IMR-90 (cell line): ENCODE measurements around the gene SCLY. TPM values are rescaled to one million over a fixed set of nuclear protein-coding genes. Genes with fewer than 3 reads are reported as not detected.

Experiments
- ATAC-seq: fragments of 200-7000 bp; cut with Tn5 transposase; 2 replicates; pipeline ENCODE4 v1.9.1; 2020; ENCODE audit warnings: low read depth, mild to moderate bottlenecking, moderate library complexity
- BruUV-seq: library from RNA; stranded (reverse); fragments of 400-500 nt; replicated peaks from 2 replicates; lab custom pipeline; 2021; lab: Mats Ljungman, UMichigan
- CTCF ChIA-PET: fragments of 300-600 bp; formaldehyde crosslinking; extraction: SDS; loops from one replicate; lab custom pipeline; 2021; ENCODE audit warnings: antibody characterized with exemption; lab: Yijun Ruan, JAX
- POLR2A ChIA-PET: fragments of 300-600 bp; sonication (Branson Sonifier 250); formaldehyde crosslinking; loops from one replicate; lab custom pipeline; 2022; ENCODE audit warnings: antibody characterized with exemption; ENCODE audit not compliant: unreplicated experiment; lab: Charles Lee
- DNase-seq: peaks from one replicate; pipeline ENCODE4 v3.0.0; 2013
- H2AFZ ChIP-seq: replicated peaks from 2 replicates; pipeline ENCODE3; 2013; ENCODE audit warnings: low read length, mild to moderate bottlenecking; ENCODE audit not compliant: poor library complexity
- H2AK5ac ChIP-seq: 2 replicates; pipeline ENCODE4 v1.6.1; 2013; ENCODE audit warnings: low read depth, low read length, inconsistent platforms
- H2AK9ac ChIP-seq: replicated peaks from 2 replicates; pipeline ENCODE3; 2013; ENCODE audit warnings: mild to moderate bottlenecking, low read depth, low read length, moderate library complexity; ENCODE audit not compliant: poor library complexity
- H2BK120ac ChIP-seq: 2 replicates; pipeline ENCODE4 v1.6.1; 2013; ENCODE audit warnings: low read depth, low read length, inconsistent platforms
- H2BK15ac ChIP-seq: 3 replicates; pipeline ENCODE4 v1.6.1; 2013; ENCODE audit warnings: low read depth, low read length, inconsistent platforms
- H2BK20ac ChIP-seq: 2 replicates; pipeline ENCODE4 v1.6.1; 2013; ENCODE audit warnings: low read depth, mild to moderate bottlenecking, inconsistent platforms, low read length, moderate library complexity
- H2BK5ac ChIP-seq: 2 replicates; pipeline ENCODE4 v1.6.1; 2013; ENCODE audit warnings: mild to moderate bottlenecking, low read depth, low read length, inconsistent platforms; ENCODE audit not compliant: poor library complexity, severe bottlenecking
- H3K14ac ChIP-seq: replicated peaks from 2 replicates; pipeline ENCODE4 v1.6.1; 2013; ENCODE audit warnings: low read depth, low read length, inconsistent platforms
- H3K18ac ChIP-seq: 2 replicates; pipeline ENCODE4 v1.6.1; 2013; ENCODE audit warnings: low read depth, low read length, control low read depth
- H3K23ac ChIP-seq: 2 replicates; pipeline ENCODE4 v1.6.1; 2013; ENCODE audit warnings: low read depth, low read length, inconsistent platforms
- H3K27ac ChIP-seq: 2 replicates; pipeline ENCODE4 v1.5.1; 2013; ENCODE audit warnings: mild to moderate bottlenecking, control low read depth, low read length; ENCODE audit not compliant: insufficient read depth
- H3K27me3 ChIP-seq: 2 replicates; pipeline ENCODE4 v1.6.1; 2013; ENCODE audit warnings: low read length; ENCODE audit not compliant: control insufficient read depth, insufficient read depth
- H3K36me3 ChIP-seq: 2 replicates; pipeline ENCODE4 v1.6.1; 2013; ENCODE audit warnings: low read length, mixed read lengths; ENCODE audit not compliant: control insufficient read depth, insufficient read depth
- H3K4ac ChIP-seq: 2 replicates; pipeline ENCODE4 v1.6.1; 2013; ENCODE audit warnings: low read depth, low read length, inconsistent platforms
- H3K4me1 ChIP-seq: 2 replicates; pipeline ENCODE4 v1.6.1; 2013; ENCODE audit warnings: low read length, mixed read lengths; ENCODE audit not compliant: control insufficient read depth, insufficient read depth
- H3K4me2 ChIP-seq: 2 replicates; pipeline ENCODE4 v1.6.1; 2013; ENCODE audit warnings: low read depth, mild to moderate bottlenecking, control low read depth, low read length, moderate library complexity
- H3K4me3 ChIP-seq: 2 replicates; pipeline ENCODE4 v1.5.1; 2013; ENCODE audit warnings: low read depth, mild to moderate bottlenecking, control low read depth, low read length, moderate library complexity; ENCODE audit not compliant: insufficient read depth
- H3K56ac ChIP-seq: 2 replicates; pipeline ENCODE4 v1.6.1; 2013; ENCODE audit warnings: low read length, inconsistent platforms; ENCODE audit not compliant: insufficient read depth; ENCODE audit errors: extremely low read depth
- H3K79me1 ChIP-seq, 2 experiments: 2 replicates each; pipeline ENCODE4 v1.6.1; 2013; ENCODE audit warnings: low read length in 2 of 2, inconsistent platforms in 1 of 2, low read depth in 1 of 2
- H3K9ac ChIP-seq: 2 replicates; pipeline ENCODE4 v1.6.1; 2013; ENCODE audit warnings: low read depth, low read length, control low read depth
- H3K9me1 ChIP-seq: 2 replicates; pipeline ENCODE4 v1.6.1; 2013; ENCODE audit warnings: low read length, inconsistent platforms; ENCODE audit not compliant: insufficient read depth
- H3K9me3 ChIP-seq: 2 replicates; pipeline ENCODE4 v1.6.1; 2013; ENCODE audit warnings: low read length; ENCODE audit not compliant: control insufficient read depth, insufficient read depth
- H4K20me1 ChIP-seq: 2 replicates; pipeline ENCODE4 v1.6.1; 2013; ENCODE audit warnings: low read length, inconsistent platforms; ENCODE audit not compliant: insufficient read depth
- H4K5ac ChIP-seq: 2 replicates; pipeline ENCODE4 v1.6.1; 2013; ENCODE audit warnings: mild to moderate bottlenecking, low read depth, low read length, control low read depth
- H4K8ac ChIP-seq, 2 experiments: 2 replicates each; pipeline ENCODE4 v1.6.1; 2013; ENCODE audit warnings: low read depth in 2 of 2, low read length in 2 of 2, control low read depth in 1 of 2, inconsistent platforms in 1 of 2
- H4K91ac ChIP-seq: 2 replicates; pipeline ENCODE4 v1.6.1; 2013; ENCODE audit warnings: low read depth, low read length, inconsistent platforms; ENCODE audit not compliant: insufficient read depth
- BHLHE40 ChIP-seq: fragments of 150-350 bp; IDR thresholded peaks from 2 replicates; pipeline ENCODE4 v1.6.1; 2016; ENCODE audit warnings: mild to moderate bottlenecking, low read depth, low read length
- CEBPB ChIP-seq: IDR thresholded peaks from 2 replicates; pipeline ENCODE4 v1.6.1; 2012; ENCODE audit warnings: low read depth, low read length, improper control_type of control experiment
- CHD1 ChIP-seq: IDR thresholded peaks from 2 replicates; pipeline ENCODE4 v1.6.1; 2012; ENCODE audit warnings: low read depth, low read length, improper control_type of control experiment
- ELK1 ChIP-seq: fragments of 150-350 bp; IDR thresholded peaks from 2 replicates; pipeline ENCODE4 v1.6.1; 2016; ENCODE audit warnings: low read depth, mild to moderate bottlenecking, low read length, moderate library complexity, borderline replicate concordance
- FOS ChIP-seq: fragments of 150-350 bp; IDR thresholded peaks from 2 replicates; pipeline ENCODE4 v1.6.1; 2016; ENCODE audit warnings: low read depth, low read length
- MAFK ChIP-seq: IDR thresholded peaks from 2 replicates; pipeline ENCODE4 v1.6.1; 2012; ENCODE audit warnings: low read depth, low read length, improper control_type of control experiment
- MAZ ChIP-seq: IDR thresholded peaks from 2 replicates; pipeline ENCODE4 v1.6.1; 2012; ENCODE audit warnings: low read depth, mild to moderate bottlenecking, low read length, improper control_type of control experiment, moderate library complexity, borderline replicate concordance
- MXI1 ChIP-seq: IDR thresholded peaks from 2 replicates; pipeline ENCODE4 v1.6.1; 2012; ENCODE audit warnings: low read depth, mild to moderate bottlenecking, low read length, moderate library complexity, borderline replicate concordance
- NFE2L2 ChIP-seq: fragments of 150-350 bp; IDR thresholded peaks from 2 replicates; pipeline ENCODE4 v1.6.1; 2016; ENCODE audit warnings: low read depth, mild to moderate bottlenecking, low read length
- POLR2A ChIP-seq: IDR thresholded peaks from 2 replicates; pipeline ENCODE4 v1.6.1; 2012; ENCODE audit warnings: mild to moderate bottlenecking, low read depth, low read length
- RCOR1 ChIP-seq: IDR thresholded peaks from 2 replicates; pipeline ENCODE4 v1.6.1; 2012; ENCODE audit warnings: mild to moderate bottlenecking, low read length, improper control_type of control experiment; ENCODE audit not compliant: insufficient replicate concordance
- RFX5 ChIP-seq: IDR thresholded peaks from 2 replicates; pipeline ENCODE4 v1.8.0; 2012; ENCODE audit warnings: low read depth, mild to moderate bottlenecking, low read length, moderate library complexity
- SMC3 ChIP-seq: fragments of 150-350 bp; IDR thresholded peaks from 2 replicates; pipeline ENCODE4 v1.6.1; 2016; ENCODE audit warnings: low read depth, mild to moderate bottlenecking, antibody characterized with exemption, low read length, moderate library complexity
- WGBS, 2 experiments: methylation state at CpG; one replicate each; pipeline versions ENCODE4 v1.1.5 to v1.1.7; 2013; ENCODE audit warnings: missing lambda C conversion rate in 2 of 2; ENCODE audit not compliant: insufficient read length in 1 of 2; ENCODE audit errors: extremely low coverage in 2 of 2; 5-methylcytosine and 5-hydroxymethylcytosine counted together
- dilution Hi-C: fragments of 300-500 bp; cut with HindIII; formaldehyde crosslinking; loops from one replicate; pipeline ENCODE4 v1.14.3; 2018; ENCODE audit warnings: low sequenced_read_pairs; ENCODE audit not compliant: unreplicated experiment
- in situ Hi-C: fragments of 300-500 bp; cut with MboI; formaldehyde crosslinking; loops from 3 replicates; pipeline ENCODE4 v1.14.3; 2019; ENCODE audit warnings: low sequenced_read_pairs, inconsistent platforms, mixed read lengths
- intact Hi-C: fragments of 100-400 bp; cut with micrococcal nuclease; formaldehyde crosslinking; loops from 2 replicates; pipeline ENCODE4 v1.10.0; 2022
- polyA plus RNA-seq, 3 experiments: library from polyadenylated mRNA; depleted of rRNA; stranded (reverse); fragments of >200 nt; gene quantifications; 2 replicates each; pipeline ENCODE4 v1.2.3, GENCODE V29; 2012; ENCODE audit warnings: low replicate concordance in 1 of 3
- total RNA-seq: library from RNA; depleted of rRNA; stranded (reverse); fragments of >200 nt; gene quantifications from 2 replicates; pipeline ENCODE4 v1.2.3, GENCODE V29; 2012
- TF ChIP-seq, protein P1 (sequence below): fragments of 150-350 bp; IDR thresholded peaks from 2 replicates; pipeline ENCODE4 v1.6.1; 2017; ENCODE audit warnings: mild to moderate bottlenecking, antibody characterized with exemption, low read length, low read depth
- TF ChIP-seq, protein P2 (sequence below): conservative IDR thresholded peaks from 2 replicates; pipeline ENCODE4 v1.5.1; 2012; ENCODE audit warnings: mild to moderate bottlenecking, low read depth, low read length, improper control_type of control experiment

Gene SCLY
- total and polyA plus RNA-seq, 2 of the 4 experiments (the other 2 are of a cell fraction), result 8.6 to 10.5 TPM

DNA sequence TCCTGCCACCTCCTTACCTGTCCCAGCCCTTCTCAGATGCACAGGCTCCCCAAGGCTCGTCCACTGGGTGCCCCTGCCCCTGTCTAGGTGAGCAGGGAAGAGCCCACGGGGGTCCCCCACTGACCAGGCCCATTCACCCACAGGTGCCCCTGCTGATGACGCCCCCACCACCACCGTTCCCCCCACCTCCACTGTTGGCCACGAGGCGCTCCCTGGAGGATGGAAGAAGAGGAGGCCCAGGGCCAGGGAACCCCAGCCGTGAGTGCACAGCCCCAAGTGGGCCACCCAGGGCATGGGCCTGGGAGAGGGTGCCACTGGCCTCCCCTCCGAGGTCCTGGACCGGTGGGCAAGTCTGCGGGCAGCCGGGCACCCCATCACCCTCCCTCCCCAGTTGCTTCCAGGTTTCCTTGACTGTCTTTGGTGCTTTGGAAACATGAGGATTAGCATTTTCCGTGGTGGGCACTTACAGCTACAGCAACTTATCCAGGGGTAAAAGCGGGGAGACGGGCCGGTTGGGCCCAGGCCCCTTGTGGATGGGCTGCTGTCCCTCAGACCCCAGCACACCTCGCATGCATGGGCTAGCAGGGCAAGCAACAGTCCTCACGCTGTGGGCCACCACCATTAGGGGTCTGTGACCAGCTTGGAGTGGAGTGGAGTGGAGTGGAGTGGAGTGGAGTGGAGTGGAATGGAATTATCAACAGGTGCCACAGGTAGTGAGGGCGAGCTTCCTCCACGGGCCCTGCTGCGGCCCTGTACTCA is 64.5 kb downstream of the SCLY start:
- dilution Hi-C loops (no loop called here), in situ Hi-C loops (no loop called here), intact Hi-C loops (no loop called here)
- H3K23ac ChIP-seq, result no peak overlapping the region
- H2BK20ac ChIP-seq, result no peak overlapping the region
- H3K4me1 ChIP-seq, result peaks cover 10% of the 10 kb centered on the region
- POLR2A ChIA-PET, result no interaction called here
- H2AFZ ChIP-seq, result peak overlapping the region; percentile 32
- no peak overlapping the region for H3K4ac ChIP-seq
- no peaks in the 10 kb centered on the region for H4K20me1 ChIP-seq
- no peak overlapping the region; the same call in 1 of the 2 replicates for H2AK5ac ChIP-seq
- no peak overlapping the region for H4K91ac ChIP-seq
- H3K4me3 ChIP-seq, result no peak overlapping the region
- H3K9me3 ChIP-seq, result no peaks in the 10 kb centered on the region
- no peaks in the 10 kb centered on the region for H3K79me1 ChIP-seq
- H3K14ac ChIP-seq, result no peak overlapping the region
- H3K56ac ChIP-seq, result no peak overlapping the region
- H2BK15ac ChIP-seq, result no peak overlapping the region
- ATAC-seq (no peak), DNase-seq (no peak)
- H2BK120ac ChIP-seq, result no peak overlapping the region
- CTCF ChIA-PET, result no interaction called here
- no peak overlapping the region for H3K18ac ChIP-seq
- no peak overlapping the region for H3K9ac ChIP-seq
- H4K8ac ChIP-seq, result no peak overlapping the region
- H2AK9ac ChIP-seq, result peak overlapping the region; percentile 82
- peaks cover 5% of the 10 kb centered on the region; the same call in 1 of the 2 replicates for H3K9me1 ChIP-seq
- BruUV-seq, result no TSS peak
- peaks cover 15% of the 10 kb centered on the region; the same call in 1 of the 2 replicates for H3K27me3 ChIP-seq
- no peaks in the 10 kb centered on the region for H3K36me3 ChIP-seq
- H3K4me2 ChIP-seq, result no peak overlapping the region
- H3K27ac ChIP-seq, result no peak overlapping the region
- no peak overlapping the region for H2BK5ac ChIP-seq
- WGBS, 2 experiments, result 80% methylated on average over 7 of the region's 20 CpGs; no CpG with 5 or more reads in 1 of the 2 experiments
- H4K5ac ChIP-seq, result no peak overlapping the region
- TF ChIP-seq RFX5 (no peak), FOS (no peak), NFE2L2 (no peak), MAFK (no peak), CEBPB (no peak), MAZ (no peak), POLR2A (no peak), SMC3 (no peak), MXI1 (no peak), CHD1 (no peak), BHLHE40 (no peak), RCOR1 (no peak), ELK1 (no peak)
- TF ChIP-seq, protein P1, sequence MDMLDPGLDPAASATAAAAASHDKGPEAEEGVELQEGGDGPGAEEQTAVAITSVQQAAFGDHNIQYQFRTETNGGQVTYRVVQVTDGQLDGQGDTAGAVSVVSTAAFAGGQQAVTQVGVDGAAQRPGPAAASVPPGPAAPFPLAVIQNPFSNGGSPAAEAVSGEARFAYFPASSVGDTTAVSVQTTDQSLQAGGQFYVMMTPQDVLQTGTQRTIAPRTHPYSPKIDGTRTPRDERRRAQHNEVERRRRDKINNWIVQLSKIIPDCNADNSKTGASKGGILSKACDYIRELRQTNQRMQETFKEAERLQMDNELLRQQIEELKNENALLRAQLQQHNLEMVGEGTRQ, result no peak
- TF ChIP-seq, protein P2, sequence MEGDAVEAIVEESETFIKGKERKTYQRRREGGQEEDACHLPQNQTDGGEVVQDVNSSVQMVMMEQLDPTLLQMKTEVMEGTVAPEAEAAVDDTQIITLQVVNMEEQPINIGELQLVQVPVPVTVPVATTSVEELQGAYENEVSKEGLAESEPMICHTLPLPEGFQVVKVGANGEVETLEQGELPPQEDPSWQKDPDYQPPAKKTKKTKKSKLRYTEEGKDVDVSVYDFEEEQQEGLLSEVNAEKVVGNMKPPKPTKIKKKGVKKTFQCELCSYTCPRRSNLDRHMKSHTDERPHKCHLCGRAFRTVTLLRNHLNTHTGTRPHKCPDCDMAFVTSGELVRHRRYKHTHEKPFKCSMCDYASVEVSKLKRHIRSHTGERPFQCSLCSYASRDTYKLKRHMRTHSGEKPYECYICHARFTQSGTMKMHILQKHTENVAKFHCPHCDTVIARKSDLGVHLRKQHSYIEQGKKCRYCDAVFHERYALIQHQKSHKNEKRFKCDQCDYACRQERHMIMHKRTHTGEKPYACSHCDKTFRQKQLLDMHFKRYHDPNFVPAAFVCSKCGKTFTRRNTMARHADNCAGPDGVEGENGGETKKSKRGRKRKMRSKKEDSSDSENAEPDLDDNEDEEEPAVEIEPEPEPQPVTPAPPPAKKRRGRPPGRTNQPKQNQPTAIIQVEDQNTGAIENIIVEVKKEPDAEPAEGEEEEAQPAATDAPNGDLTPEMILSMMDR, result no peak
